HG03097 (cell line): Measurements from ENCODE around the gene CUL7.

Experiments used
- ATAC-seq: cut with Tn5 transposase; IDR thresholded peaks from one replicate; pipeline ENCODE4 v1.9.1; 2021; ENCODE audit not compliant: unreplicated experiment, low FRiP score

CUL7 gene

GRCh38 chr6:43077981-43078511 lies 24.4 kb upstream of the CUL7 start:
- ATAC-seq = no peak

GRCh38 chr6:43077333-43077809 lies 23.7 kb upstream of the CUL7 start:
- no peak for ATAC-seq

GRCh38 chr6:43076464-43077332 lies 23.0 kb upstream of the CUL7 start:
- no peak for ATAC-seq

- no peak for ATAC-seq
These were observed 22.2 kb upstream of the CUL7 start, which contains the start of gene PTK7 for GRCh38 chr6:43075670-43076463. PTK7 (plus strand) TSS chr6:43076314; CDS start chr6:43076489, 175 bp downstream.

DNA sequence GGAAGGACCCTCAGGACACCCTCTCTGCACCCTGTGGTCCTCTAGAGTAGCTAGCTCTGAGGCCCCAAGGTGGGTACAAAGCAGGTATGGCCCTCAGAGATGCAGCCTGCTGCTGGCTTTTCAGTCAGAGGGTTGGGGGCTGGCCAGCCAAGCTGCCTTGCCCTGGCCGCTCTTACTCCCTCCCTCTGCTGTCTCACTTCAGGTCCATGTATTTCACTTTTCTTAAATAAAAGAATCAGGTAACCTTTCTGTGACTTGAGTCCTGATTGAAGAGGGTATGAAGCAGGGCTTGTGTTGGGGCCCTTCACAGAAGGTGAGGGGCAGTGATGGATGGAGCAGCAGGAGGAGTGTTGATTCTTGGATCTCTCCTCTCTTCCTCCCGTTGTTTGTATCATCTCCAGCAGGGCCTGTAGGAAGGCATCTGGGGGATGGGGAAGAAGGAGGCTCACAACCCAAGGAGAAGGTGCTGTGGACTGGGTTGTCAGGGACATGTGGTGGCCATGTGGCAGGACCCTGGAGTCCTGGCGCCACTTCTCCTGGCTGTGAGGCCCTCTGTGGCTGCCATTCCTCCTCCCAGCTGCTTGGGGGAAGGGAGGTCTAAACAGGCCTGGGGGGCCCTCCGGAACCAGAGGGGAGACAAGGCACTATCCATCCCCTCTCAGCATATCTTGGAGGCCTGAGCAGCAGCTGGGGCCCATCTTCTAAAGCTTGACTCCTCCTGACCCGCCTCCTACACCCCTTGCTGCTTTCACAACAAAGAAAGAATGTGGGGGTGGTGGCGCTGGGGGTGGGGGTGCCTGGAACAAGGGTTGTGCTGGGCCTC lies 21.4 kb upstream of the CUL7 start:
- no peak for ATAC-seq

- ATAC-seq = no peak
These were observed 16.5 kb upstream of the CUL7 start for GRCh38 chr6:43070028-43070632.

GRCh38 chr6:43062818-43063217 lies 9.2 kb upstream of the CUL7 start:
- ATAC-seq = no peak

DNA sequence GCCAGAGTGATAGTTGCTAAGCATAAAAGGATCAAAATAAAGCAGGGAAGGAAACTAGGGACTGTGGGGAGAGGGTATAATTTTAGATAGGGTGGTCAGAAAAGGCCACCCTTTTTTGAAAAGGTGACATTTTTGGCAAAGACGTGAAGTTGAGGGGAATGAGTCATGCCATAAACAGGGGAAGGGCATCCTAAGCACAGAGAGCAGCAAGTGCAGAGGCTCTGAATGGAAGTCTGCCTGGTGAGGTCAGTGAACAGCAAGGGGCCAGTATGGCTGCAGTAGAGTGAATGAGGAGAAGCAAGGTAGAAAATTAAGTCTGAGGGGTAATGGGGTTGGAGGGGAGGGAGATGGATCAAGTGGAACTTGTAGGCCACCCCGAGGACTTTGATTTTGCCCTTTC lies 8.2 kb upstream of the CUL7 start:
- no peak for ATAC-seq

GRCh38 chr6:43060755-43061633 lies 7.3 kb upstream of the CUL7 start:
- ATAC-seq = no peak

DNA sequence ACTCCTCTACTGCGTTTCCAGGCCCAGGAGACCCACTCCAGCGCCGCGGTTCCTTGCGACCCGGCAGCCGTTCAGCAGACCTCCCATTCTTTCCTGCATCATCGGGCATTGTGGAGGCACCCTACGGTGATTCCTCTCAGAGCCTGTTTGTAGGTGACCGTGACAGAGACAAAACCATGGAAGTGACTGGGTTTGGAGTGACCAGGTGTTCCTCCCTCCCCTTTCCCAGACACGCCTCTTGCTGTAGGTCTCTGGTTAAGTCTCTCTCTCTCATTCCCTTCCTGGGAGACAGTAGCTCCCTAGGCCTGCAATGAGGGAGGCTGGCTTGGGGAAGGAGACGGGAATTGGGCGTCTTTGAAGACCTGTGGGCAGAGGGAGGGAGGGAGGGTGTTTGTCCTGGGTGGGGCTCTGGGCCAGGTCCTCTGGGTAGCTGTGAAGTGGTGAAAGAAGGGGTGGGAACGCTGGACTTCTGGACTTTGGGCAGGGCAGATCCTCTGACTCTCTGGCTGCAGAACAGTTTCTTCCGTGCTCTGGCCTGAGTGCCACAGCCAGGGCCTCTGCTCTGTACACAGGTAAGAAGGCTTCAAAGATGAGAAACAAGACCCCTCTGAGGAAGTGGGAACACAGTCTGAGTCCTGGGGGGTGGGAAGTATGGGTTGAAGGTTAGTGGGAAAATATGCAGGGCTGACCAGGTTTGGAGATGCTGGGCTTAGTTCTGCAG lies 6.5 kb upstream of the CUL7 start:
- ATAC-seq = no peak

DNA sequence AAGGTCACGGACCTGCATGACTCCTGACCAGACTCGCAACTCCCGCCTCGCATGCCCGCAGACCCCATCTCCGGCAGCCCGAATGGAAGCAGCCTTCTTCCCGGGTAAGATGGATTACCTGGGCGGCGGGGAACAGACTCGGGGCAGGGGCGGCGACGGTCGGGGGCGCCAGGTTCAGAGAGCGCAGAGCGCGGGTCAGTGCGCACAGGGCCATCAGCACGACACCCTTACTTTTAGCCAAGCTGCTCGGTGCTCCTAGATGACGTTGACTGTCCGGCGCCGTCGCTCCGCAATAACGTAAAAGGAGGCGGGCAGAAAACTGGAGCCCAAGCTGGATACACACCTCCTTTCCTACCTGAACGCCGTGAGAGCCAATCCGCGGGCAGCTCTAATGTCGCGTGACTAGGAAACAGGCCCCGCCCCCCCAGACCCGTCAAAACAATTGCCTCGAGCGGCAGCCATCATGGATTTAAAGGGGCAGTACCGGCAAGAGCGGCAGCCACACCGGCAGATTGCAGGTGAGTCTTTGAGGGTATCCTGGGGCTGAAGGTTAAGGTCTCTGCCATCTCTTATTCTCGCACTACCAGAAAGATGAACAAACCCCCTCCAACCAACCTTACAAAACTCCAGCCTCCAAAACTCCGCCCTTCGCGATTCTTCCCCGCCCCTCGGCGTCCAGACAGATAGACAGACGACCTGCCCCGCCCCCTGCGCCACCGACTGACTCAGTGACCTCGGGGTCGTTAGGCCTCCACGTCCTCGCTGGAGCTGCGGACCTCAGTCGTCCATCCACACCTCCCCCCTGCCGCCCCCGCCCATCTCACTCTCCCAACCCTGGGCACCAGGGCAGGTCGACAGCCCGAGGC lies 5.8 kb upstream of the CUL7 start, which contains the start of the genes KLC4 and MRPL2:
KLC4 (plus strand) TSS at position 464 of the 866 bp plus-strand sequence. CDS start 1,705 bp downstream, outside the sequence.
MRPL2 (minus strand) TSS at position 267 of the 866 bp plus-strand sequence; CDS start at position 214, 53 bp downstream.
- ATAC-seq = peak; percentile 87

DNA sequence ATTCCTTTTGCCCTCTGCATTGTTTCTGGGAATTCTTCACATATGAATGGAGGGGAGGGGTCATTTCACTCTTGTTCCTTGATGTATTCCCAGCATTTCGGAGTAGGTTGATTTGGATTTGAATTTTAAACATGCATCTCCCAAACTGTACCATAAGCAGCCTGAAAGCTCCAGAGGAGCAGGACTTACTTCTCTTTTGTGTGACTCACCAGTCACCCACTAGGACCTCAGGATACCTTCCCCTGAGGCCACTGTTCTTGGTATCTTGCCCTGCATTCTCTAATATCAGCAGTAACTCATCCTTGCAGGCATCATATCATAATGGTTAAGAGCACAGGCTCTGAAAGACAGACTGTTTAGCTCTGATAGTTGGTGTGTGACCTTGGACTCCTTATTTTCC lies 4.9 kb upstream of the CUL7 start:
- no peak for ATAC-seq

DNA sequence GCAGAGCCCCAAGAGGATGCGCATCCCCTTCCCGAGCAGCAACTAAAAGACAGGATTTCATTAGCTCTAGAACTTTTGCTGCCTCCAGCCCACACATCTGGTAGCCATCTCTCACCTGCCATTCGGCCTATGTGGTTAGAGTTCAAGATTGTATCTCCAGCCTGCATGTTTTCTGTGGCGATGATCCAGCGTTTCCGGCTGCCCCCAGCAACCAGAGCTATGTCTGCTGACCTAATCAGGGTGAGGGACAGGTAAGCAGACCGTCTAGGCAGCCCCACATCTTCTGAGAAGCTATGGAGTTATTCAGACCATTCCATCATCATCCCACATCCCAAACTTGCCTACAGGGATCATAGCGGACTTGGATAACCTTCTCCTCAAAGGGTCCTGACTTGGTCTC lies 2.3 kb upstream of the CUL7 start:
- ATAC-seq = no peak

DNA sequence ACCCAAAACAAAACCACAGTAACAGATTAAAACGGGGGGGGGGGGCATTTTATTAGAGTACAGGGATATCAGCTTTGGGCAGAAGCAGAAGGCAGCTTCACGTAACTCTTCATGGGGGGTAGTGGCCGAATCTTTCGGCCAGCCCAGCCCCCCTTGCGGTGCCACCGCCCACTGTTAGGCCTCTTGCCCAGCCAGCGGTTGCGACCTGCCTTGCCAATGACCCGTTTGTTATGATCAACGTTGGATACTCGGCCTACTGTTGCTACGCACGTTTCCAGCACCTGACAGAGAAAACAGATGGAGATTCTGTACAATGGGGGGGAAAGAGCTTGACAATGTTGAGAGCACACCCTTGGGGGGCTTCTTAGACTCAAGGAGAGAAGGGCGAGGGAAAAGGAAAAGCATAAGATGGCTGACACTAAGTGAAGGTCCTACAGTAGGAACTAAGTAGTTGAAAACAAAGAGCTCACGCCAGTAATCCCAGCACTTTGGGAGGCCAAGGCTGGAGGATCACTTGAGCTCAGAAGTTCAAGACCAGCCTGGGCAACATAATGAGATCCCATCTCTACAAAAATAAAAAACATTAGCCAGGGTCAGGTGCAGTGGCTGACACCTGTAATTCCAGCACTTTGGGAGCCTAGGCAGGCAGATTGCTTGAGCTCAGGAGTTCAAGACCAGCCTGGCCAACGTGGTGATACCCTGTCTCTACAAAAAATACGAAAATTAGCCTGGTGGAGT lies 724 bp upstream of the CUL7 start:
- ATAC-seq = no peak

GRCh38 chr6:43052842-43053544 lies 658 bp downstream of the CUL7 start:
- no peak for ATAC-seq
